IMR-90 (cell line): ENCODE results near the gene RAX2. TPM values are rescaled to one million over a fixed set of nuclear protein-coding genes. Genes with fewer than 3 reads are reported as not detected.

Experiments
- ATAC-seq: fragments of 200-7000 bp; cut with Tn5 transposase; 2 replicates; pipeline ENCODE4 v1.9.1; 2020; ENCODE audit warnings: low read depth, mild to moderate bottlenecking, moderate library complexity
- BruUV-seq: library from RNA; stranded (reverse); fragments of 400-500 nt; replicated peaks from 2 replicates; lab custom pipeline; 2021; lab: Mats Ljungman, UMichigan
- CTCF ChIA-PET: fragments of 300-600 bp; formaldehyde crosslinking; extraction: SDS; loops from one replicate; lab custom pipeline; 2021; ENCODE audit warnings: antibody characterized with exemption; lab: Yijun Ruan, JAX
- POLR2A ChIA-PET: fragments of 300-600 bp; sonication (Branson Sonifier 250); formaldehyde crosslinking; loops from one replicate; lab custom pipeline; 2022; ENCODE audit warnings: antibody characterized with exemption; ENCODE audit not compliant: unreplicated experiment; lab: Charles Lee
- DNase-seq: peaks from one replicate; pipeline ENCODE4 v3.0.0; 2013
- H2AFZ ChIP-seq: replicated peaks from 2 replicates; pipeline ENCODE3; 2013; ENCODE audit warnings: low read length, mild to moderate bottlenecking; ENCODE audit not compliant: poor library complexity
- H2AK5ac ChIP-seq: 2 replicates; pipeline ENCODE4 v1.6.1; 2013; ENCODE audit warnings: low read depth, low read length, inconsistent platforms
- H2AK9ac ChIP-seq: replicated peaks from 2 replicates; pipeline ENCODE3; 2013; ENCODE audit warnings: mild to moderate bottlenecking, low read depth, low read length, moderate library complexity; ENCODE audit not compliant: poor library complexity
- H2BK120ac ChIP-seq: 2 replicates; pipeline ENCODE4 v1.6.1; 2013; ENCODE audit warnings: low read depth, low read length, inconsistent platforms
- H2BK15ac ChIP-seq: 3 replicates; pipeline ENCODE4 v1.6.1; 2013; ENCODE audit warnings: low read depth, low read length, inconsistent platforms
- H2BK20ac ChIP-seq: 2 replicates; pipeline ENCODE4 v1.6.1; 2013; ENCODE audit warnings: low read depth, mild to moderate bottlenecking, inconsistent platforms, low read length, moderate library complexity
- H2BK5ac ChIP-seq: 2 replicates; pipeline ENCODE4 v1.6.1; 2013; ENCODE audit warnings: mild to moderate bottlenecking, low read depth, low read length, inconsistent platforms; ENCODE audit not compliant: poor library complexity, severe bottlenecking
- H3K14ac ChIP-seq: replicated peaks from 2 replicates; pipeline ENCODE4 v1.6.1; 2013; ENCODE audit warnings: low read depth, low read length, inconsistent platforms
- H3K18ac ChIP-seq: 2 replicates; pipeline ENCODE4 v1.6.1; 2013; ENCODE audit warnings: low read depth, low read length, control low read depth
- H3K23ac ChIP-seq: 2 replicates; pipeline ENCODE4 v1.6.1; 2013; ENCODE audit warnings: low read depth, low read length, inconsistent platforms
- H3K27ac ChIP-seq: 2 replicates; pipeline ENCODE4 v1.5.1; 2013; ENCODE audit warnings: mild to moderate bottlenecking, control low read depth, low read length; ENCODE audit not compliant: insufficient read depth
- H3K27me3 ChIP-seq: 2 replicates; pipeline ENCODE4 v1.6.1; 2013; ENCODE audit warnings: low read length; ENCODE audit not compliant: control insufficient read depth, insufficient read depth
- H3K36me3 ChIP-seq: 2 replicates; pipeline ENCODE4 v1.6.1; 2013; ENCODE audit warnings: low read length, mixed read lengths; ENCODE audit not compliant: control insufficient read depth, insufficient read depth
- H3K4ac ChIP-seq: 2 replicates; pipeline ENCODE4 v1.6.1; 2013; ENCODE audit warnings: low read depth, low read length, inconsistent platforms
- H3K4me1 ChIP-seq: 2 replicates; pipeline ENCODE4 v1.6.1; 2013; ENCODE audit warnings: low read length, mixed read lengths; ENCODE audit not compliant: control insufficient read depth, insufficient read depth
- H3K4me2 ChIP-seq: 2 replicates; pipeline ENCODE4 v1.6.1; 2013; ENCODE audit warnings: low read depth, mild to moderate bottlenecking, control low read depth, low read length, moderate library complexity
- H3K4me3 ChIP-seq: 2 replicates; pipeline ENCODE4 v1.5.1; 2013; ENCODE audit warnings: low read depth, mild to moderate bottlenecking, control low read depth, low read length, moderate library complexity; ENCODE audit not compliant: insufficient read depth
- H3K56ac ChIP-seq: 2 replicates; pipeline ENCODE4 v1.6.1; 2013; ENCODE audit warnings: low read length, inconsistent platforms; ENCODE audit not compliant: insufficient read depth; ENCODE audit errors: extremely low read depth
- H3K79me1 ChIP-seq, 2 experiments: 2 replicates each; pipeline ENCODE4 v1.6.1; 2013; ENCODE audit warnings: low read length in 2 of 2, inconsistent platforms in 1 of 2, low read depth in 1 of 2
- H3K9ac ChIP-seq: 2 replicates; pipeline ENCODE4 v1.6.1; 2013; ENCODE audit warnings: low read depth, low read length, control low read depth
- H3K9me1 ChIP-seq: 2 replicates; pipeline ENCODE4 v1.6.1; 2013; ENCODE audit warnings: low read length, inconsistent platforms; ENCODE audit not compliant: insufficient read depth
- H3K9me3 ChIP-seq: 2 replicates; pipeline ENCODE4 v1.6.1; 2013; ENCODE audit warnings: low read length; ENCODE audit not compliant: control insufficient read depth, insufficient read depth
- H4K20me1 ChIP-seq: 2 replicates; pipeline ENCODE4 v1.6.1; 2013; ENCODE audit warnings: low read length, inconsistent platforms; ENCODE audit not compliant: insufficient read depth
- H4K5ac ChIP-seq: 2 replicates; pipeline ENCODE4 v1.6.1; 2013; ENCODE audit warnings: mild to moderate bottlenecking, low read depth, low read length, control low read depth
- H4K8ac ChIP-seq, 2 experiments: 2 replicates each; pipeline ENCODE4 v1.6.1; 2013; ENCODE audit warnings: low read depth in 2 of 2, low read length in 2 of 2, control low read depth in 1 of 2, inconsistent platforms in 1 of 2
- H4K91ac ChIP-seq: 2 replicates; pipeline ENCODE4 v1.6.1; 2013; ENCODE audit warnings: low read depth, low read length, inconsistent platforms; ENCODE audit not compliant: insufficient read depth
- FOS ChIP-seq: fragments of 150-350 bp; IDR thresholded peaks from 2 replicates; pipeline ENCODE4 v1.6.1; 2016; ENCODE audit warnings: low read depth, low read length
- MAFK ChIP-seq: IDR thresholded peaks from 2 replicates; pipeline ENCODE4 v1.6.1; 2012; ENCODE audit warnings: low read depth, low read length, improper control_type of control experiment
- POLR2A ChIP-seq: IDR thresholded peaks from 2 replicates; pipeline ENCODE4 v1.6.1; 2012; ENCODE audit warnings: mild to moderate bottlenecking, low read depth, low read length
- RFX5 ChIP-seq: IDR thresholded peaks from 2 replicates; pipeline ENCODE4 v1.8.0; 2012; ENCODE audit warnings: low read depth, mild to moderate bottlenecking, low read length, moderate library complexity
- WGBS, 2 experiments: methylation state at CpG; one replicate each; pipeline versions ENCODE4 v1.1.5 to v1.1.7; 2013; ENCODE audit warnings: missing lambda C conversion rate in 2 of 2; ENCODE audit not compliant: insufficient read length in 1 of 2; ENCODE audit errors: extremely low coverage in 2 of 2; 5-methylcytosine and 5-hydroxymethylcytosine counted together
- dilution Hi-C: fragments of 300-500 bp; cut with HindIII; formaldehyde crosslinking; loops from one replicate; pipeline ENCODE4 v1.14.3; 2018; ENCODE audit warnings: low sequenced_read_pairs; ENCODE audit not compliant: unreplicated experiment
- in situ Hi-C: fragments of 300-500 bp; cut with MboI; formaldehyde crosslinking; loops from 3 replicates; pipeline ENCODE4 v1.14.3; 2019; ENCODE audit warnings: low sequenced_read_pairs, inconsistent platforms, mixed read lengths
- intact Hi-C: fragments of 100-400 bp; cut with micrococcal nuclease; formaldehyde crosslinking; loops from 2 replicates; pipeline ENCODE4 v1.10.0; 2022
- polyA plus RNA-seq, 3 experiments: library from polyadenylated mRNA; depleted of rRNA; stranded (reverse); fragments of >200 nt; gene quantifications; 2 replicates each; pipeline ENCODE4 v1.2.3, GENCODE V29; 2012; ENCODE audit warnings: low replicate concordance in 1 of 3
- total RNA-seq: library from RNA; depleted of rRNA; stranded (reverse); fragments of >200 nt; gene quantifications from 2 replicates; pipeline ENCODE4 v1.2.3, GENCODE V29; 2012

Gene RAX2
- total and polyA plus RNA-seq, 2 of the 4 experiments (the other 2 are of a cell fraction): not detected

- no peak overlapping the region for H2BK5ac ChIP-seq
- peaks cover 20% of the 10 kb centered on the region; the same call in 1 of the 2 replicates for H3K36me3 ChIP-seq
- DNase-seq: no peak
- no peak overlapping the region for H2AK9ac ChIP-seq
- no peak overlapping the region for H2AFZ ChIP-seq
- H3K4me1 ChIP-seq: no peaks in the 10 kb centered on the region
- H2BK20ac ChIP-seq: no peak overlapping the region
- peaks cover 4% of the 10 kb centered on the region; the same call in 1 of the 2 replicates for H3K27me3 ChIP-seq
- H3K27ac ChIP-seq: no peak overlapping the region
- ChIA-PET CTCF (no interaction called here), POLR2A (no interaction called here)
- H3K4me3 ChIP-seq: no peak overlapping the region
- no peak for ATAC-seq
- H3K9me1 ChIP-seq: no peaks in the 10 kb centered on the region
- intact Hi-C loops (no loop called here), in situ Hi-C loops (no loop called here), dilution Hi-C loops (no loop called here)
- no TSS peak for BruUV-seq
- no peaks in the 10 kb centered on the region for H3K79me1 ChIP-seq
- no peak overlapping the region for H3K23ac ChIP-seq
- H2BK120ac ChIP-seq: no peak overlapping the region
- H3K14ac ChIP-seq: no peak overlapping the region
- no peak overlapping the region for H2BK15ac ChIP-seq
- H2AK5ac ChIP-seq: no peak overlapping the region
- no peak overlapping the region for H3K9ac ChIP-seq
- no peaks in the 10 kb centered on the region for H3K9me3 ChIP-seq
- no peak overlapping the region for H3K18ac ChIP-seq
- no peak for TF ChIP-seq MAFK
- no peak for TF ChIP-seq FOS
- TF ChIP-seq POLR2A: no peak
- TF ChIP-seq RFX5: no peak
- H4K20me1 ChIP-seq: no peaks in the 10 kb centered on the region
- H3K56ac ChIP-seq: no peak overlapping the region
- no CpG with 5 or more reads among the region's 8 CpGs for WGBS, 2 experiments
- no peak overlapping the region for H3K4ac ChIP-seq
- no peak overlapping the region for H4K8ac ChIP-seq
- no peak overlapping the region for H4K5ac ChIP-seq
- H4K91ac ChIP-seq: no peak overlapping the region
- H3K4me2 ChIP-seq: no peak overlapping the region
Observed at GRCh38 chr19:3748965-3749364, 23.1 kb downstream of the RAX2 start.
